K562 (cell line): Measurements from ENCODE around the gene ASB7. TPM values are rescaled to one million over a fixed set of nuclear protein-coding genes. Genes with fewer than 3 reads are reported as not detected.

Experiments
- ARHGAP35 ChIP-seq: fragments of 450-650 bp; IDR thresholded peaks from 2 replicates; pipeline ENCODE4 v1.6.1; 2018; ENCODE audit not compliant: partially characterized antibody
- ARNT ChIP-seq, 2 experiments: fragments of 450-650 bp; IDR thresholded peaks; 2 replicates each; pipeline ENCODE4 v1.6.1; 2016; ENCODE audit warnings: mild to moderate bottlenecking in 1 of 2
- CBX1 ChIP-seq: sonication (generic); IDR thresholded peaks from 2 replicates; pipeline ENCODE4 v1.6.1; 2016; ENCODE audit warnings: antibody characterized with exemption, low read depth, mild to moderate bottlenecking
- CCNT2 ChIP-seq: IDR thresholded peaks from 2 replicates; pipeline ENCODE4 v1.6.1; 2011; ENCODE audit warnings: borderline replicate concordance, low read depth, mild to moderate bottlenecking, moderate library complexity, mixed read lengths, low read length; ENCODE audit not compliant: insufficient read length; ENCODE audit errors: extremely low read depth
- CXXC5 ChIP-seq: fragments of 250-450 bp; sonication (Bioruptor Pico); IDR thresholded peaks from 2 replicates; pipeline ENCODE4 v1.8.0; 2022; ENCODE audit warnings: inconsistent platforms, mild to moderate bottlenecking, moderate library complexity
- ESRRA ChIP-seq: fragments of 450-650 bp; IDR thresholded peaks from 2 replicates; pipeline ENCODE4 v1.6.1; 2014; ENCODE audit warnings: low read depth, mild to moderate bottlenecking, moderate library complexity, borderline replicate concordance
- HNRNPH1 ChIP-seq: fragments of 200-400 bp; formaldehyde crosslinking; optimal IDR thresholded peaks from 2 replicates; pipeline ENCODE3; 2017; ENCODE audit warnings: low read depth, mild to moderate bottlenecking, low read length, moderate library complexity
- LEF1 ChIP-seq: fragments of 450-650 bp; IDR thresholded peaks from 2 replicates; pipeline ENCODE4 v1.6.1; 2016; ENCODE audit warnings: mild to moderate bottlenecking
- NCOA6 ChIP-seq: fragments of 450-650 bp; IDR thresholded peaks from 2 replicates; pipeline ENCODE4 v1.6.1; 2017; ENCODE audit warnings: mild to moderate bottlenecking
- NR4A1 ChIP-seq, 2 experiments: fragments of 250-450 bp in 1 of 2; fragments of 450-650 bp in 1 of 2; sonication (Bioruptor Pico) in 1 of 2; IDR thresholded peaks; 2 replicates each; pipeline versions ENCODE4 v1.4.0 to v1.6.1; 2016 to 2020; ENCODE audit warnings: mild to moderate bottlenecking in 2 of 2, missing compliant biosample characterization in 1 of 2, missing genetic modification characterization in 1 of 2, moderate library complexity in 1 of 2
- PTBP1 ChIP-seq: fragments of 200-400 bp; formaldehyde crosslinking; IDR thresholded peaks from 2 replicates; pipeline ENCODE4 v1.6.1; 2017; ENCODE audit warnings: low read depth, low read length
- RBM25 ChIP-seq: fragments of 200-400 bp; formaldehyde crosslinking; IDR thresholded peaks from 2 replicates; pipeline ENCODE4 v1.6.1; 2018; ENCODE audit warnings: low read length, low read depth, moderate library complexity; ENCODE audit not compliant: severe bottlenecking
- RNF2 ChIP-seq: sonication (generic); IDR thresholded peaks from 2 replicates; pipeline ENCODE4 v1.6.1; 2016
- SAFB ChIP-seq: fragments of 200-400 bp; formaldehyde crosslinking; IDR thresholded peaks from 2 replicates; pipeline ENCODE4 v1.6.1; 2017; ENCODE audit warnings: low read depth, low read length, borderline replicate concordance
- SMAD3 ChIP-seq: fragments of 450-650 bp; formaldehyde crosslinking; conservative IDR thresholded peaks from 2 replicates; pipeline ENCODE4 v1.4.0; 2020; ENCODE audit warnings: mild to moderate bottlenecking
- TEAD4 ChIP-seq, 2 experiments: sonication (generic) in 1 of 2; formaldehyde crosslinking in 1 of 2; IDR thresholded peaks; 2 replicates each; pipeline versions ENCODE4 v1.6.1 to v1.8.0; 2012 to 2022; ENCODE audit warnings: borderline replicate concordance in 1 of 2, inconsistent platforms in 1 of 2, low read length in 1 of 2, mild to moderate bottlenecking in 1 of 2, missing genetic modification reagents in 1 of 2
- TRIM28 ChIP-seq: fragments of 450-650 bp; IDR thresholded peaks from 2 replicates; pipeline ENCODE4 v1.6.1; 2017
- ZBTB43 ChIP-seq: sonication (generic); formaldehyde crosslinking; IDR thresholded peaks from 2 replicates; pipeline ENCODE4 v1.8.0; 2023; ENCODE audit warnings: mild to moderate bottlenecking, missing genetic modification reagents
- ZNF212 ChIP-seq: fragments of 450-650 bp; formaldehyde crosslinking; IDR thresholded peaks from 2 replicates; pipeline ENCODE4 v1.4.0; 2020; ENCODE audit warnings: mild to moderate bottlenecking
- ZNF695 ChIP-seq: fragments of 450-650 bp; formaldehyde crosslinking; IDR thresholded peaks from 2 replicates; pipeline ENCODE4 v1.4.0; 2020; ENCODE audit warnings: mild to moderate bottlenecking, moderate library complexity
- polyA plus RNA-seq, 8 experiments: library from polyadenylated mRNA; depleted of rRNA in 4 of 8; stranded (reverse) in 5 of 8; unstranded in 3 of 8; fragments of >200 nt; fragmentation: Nextera tagmentation in 2 of 8; fragmentation: Illumina TruSeq in 1 of 8; extraction: Ambion mirVana in 2 of 8; extraction: Trizol in 1 of 8; gene quantifications; 2 replicates each; pipeline versions ENCODE4 v1.2.1 to v1.2.3, GENCODE V29; 2011 to 2014; ENCODE audit warnings: inconsistent platforms in 1 of 8, missing spikeins in 1 of 8
- total RNA-seq, 7 experiments: library from RNA; depleted of rRNA in 6 of 7; stranded (reverse); fragments of >200 nt in 6 of 7; fragmentation: Illumina TruSeq in 2 of 7; extraction: Trizol in 2 of 7; gene quantifications; 2 replicates each; pipeline versions ENCODE4 v1.2.1 to v1.2.3, GENCODE V29; 2011 to 2021; ENCODE audit warnings: low replicate concordance in 1 of 7
- TF ChIP-seq, protein P1 (sequence below), 2 experiments: fragments of 450-650 bp in 1 of 2; IDR thresholded peaks; 2 replicates each; pipeline ENCODE4 v1.6.1; 2011 to 2017; ENCODE audit warnings: low read depth in 2 of 2, antibody characterized with exemption in 1 of 2, borderline replicate concordance in 1 of 2, low read length in 1 of 2, mild to moderate bottlenecking in 1 of 2, mixed read lengths in 1 of 2; ENCODE audit not compliant: control insufficient read depth in 1 of 2
- TF ChIP-seq, protein P2 (sequence below), 2 experiments: IDR thresholded peaks in 1 of 2; conservative IDR thresholded peaks in 1 of 2; 2 replicates each; pipeline ENCODE4 v1.6.1; 2016; ENCODE audit warnings: low read depth in 2 of 2, mild to moderate bottlenecking in 1 of 2, missing compliant biosample characterization in 1 of 2, missing genetic modification characterization in 1 of 2, moderate library complexity in 1 of 2

Gene ASB7
- total and polyA plus RNA-seq, 9 of the 15 experiments (the other 6 are each of a cell fraction or from before 2014, with no cell fraction given): 1.8 to 10.1 (median 6.8) TPM

DNA sequence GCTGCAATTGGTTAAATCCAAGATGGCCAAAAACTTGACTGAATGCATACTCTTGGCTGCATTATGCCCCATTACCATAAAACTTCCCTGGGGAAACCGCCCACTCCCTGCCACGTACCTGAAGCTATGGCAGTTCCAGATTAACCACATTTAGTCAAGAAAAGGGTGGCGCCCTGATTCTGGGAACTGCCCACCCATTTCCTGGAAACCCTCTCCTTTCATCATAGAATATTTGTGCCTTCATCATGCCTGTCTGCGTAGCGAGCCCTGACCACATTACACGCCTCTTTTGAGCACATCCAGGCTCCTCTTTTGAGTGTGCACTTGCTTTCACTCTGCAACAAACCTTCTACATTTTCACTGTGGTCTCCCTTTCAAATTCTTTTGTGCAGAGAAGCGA is 5.6 kb upstream of the ASB7 start (continued):
- TF ChIP-seq, protein P1, sequence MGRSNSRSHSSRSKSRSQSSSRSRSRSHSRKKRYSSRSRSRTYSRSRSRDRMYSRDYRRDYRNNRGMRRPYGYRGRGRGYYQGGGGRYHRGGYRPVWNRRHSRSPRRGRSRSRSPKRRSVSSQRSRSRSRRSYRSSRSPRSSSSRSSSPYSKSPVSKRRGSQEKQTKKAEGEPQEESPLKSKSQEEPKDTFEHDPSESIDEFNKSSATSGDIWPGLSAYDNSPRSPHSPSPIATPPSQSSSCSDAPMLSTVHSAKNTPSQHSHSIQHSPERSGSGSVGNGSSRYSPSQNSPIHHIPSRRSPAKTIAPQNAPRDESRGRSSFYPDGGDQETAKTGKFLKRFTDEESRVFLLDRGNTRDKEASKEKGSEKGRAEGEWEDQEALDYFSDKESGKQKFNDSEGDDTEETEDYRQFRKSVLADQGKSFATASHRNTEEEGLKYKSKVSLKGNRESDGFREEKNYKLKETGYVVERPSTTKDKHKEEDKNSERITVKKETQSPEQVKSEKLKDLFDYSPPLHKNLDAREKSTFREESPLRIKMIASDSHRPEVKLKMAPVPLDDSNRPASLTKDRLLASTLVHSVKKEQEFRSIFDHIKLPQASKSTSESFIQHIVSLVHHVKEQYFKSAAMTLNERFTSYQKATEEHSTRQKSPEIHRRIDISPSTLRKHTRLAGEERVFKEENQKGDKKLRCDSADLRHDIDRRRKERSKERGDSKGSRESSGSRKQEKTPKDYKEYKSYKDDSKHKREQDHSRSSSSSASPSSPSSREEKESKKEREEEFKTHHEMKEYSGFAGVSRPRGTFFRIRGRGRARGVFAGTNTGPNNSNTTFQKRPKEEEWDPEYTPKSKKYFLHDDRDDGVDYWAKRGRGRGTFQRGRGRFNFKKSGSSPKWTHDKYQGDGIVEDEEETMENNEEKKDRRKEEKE (IDR thresholded peaks at IDR 0.05; ENCODE audit: borderline replicate concordance in 1 of 2, control insufficient read depth in 1 of 2, low read depth in 2 of 2, low read length in 1 of 2): 0 out of 4 replicates have a peak, but pooled peaks of 1 of the 2 experiments have one; percentile 23
- TF ChIP-seq TEAD4 (IDR thresholded peaks at IDR 0.05; ENCODE audit: low read length) (peak; percentile 65), TEAD4 (CRISPR knock-in tag; IDR thresholded peaks at IDR 0.05; ENCODE audit: borderline replicate concordance) (no peak), SAFB (no peak), RBM25 (no peak), TRIM28 (no peak), ZBTB43 (CRISPR knock-in tag) (no peak), RNF2 (no peak), PTBP1 (no peak), ZNF212 (CRISPR knock-in tag) (no peak), ESRRA (peak; percentile 76; the same call in 1 of the 2 replicates), HNRNPH1 (no peak), ZNF695 (no peak), NR4A1 (CRISPR knock-in tag; IDR thresholded peaks at IDR 0.05) (no peak), NR4A1 (tag; IDR thresholded peaks at IDR 0.05) (no peak), SMAD3 (CRISPR knock-in tag) (no peak), CCNT2 (no peak), ARHGAP35 (no peak), ARNT (IDR thresholded peaks at IDR 0.05) (peak; percentile 31 to 79; a peak in 2 of 4 replicates), LEF1 (peak; percentile 80), NCOA6 (peak; percentile 81), CXXC5 (CRISPR knock-in tag) (peak; percentile 79), CBX1 (no peak)
- TF ChIP-seq, protein P2, sequence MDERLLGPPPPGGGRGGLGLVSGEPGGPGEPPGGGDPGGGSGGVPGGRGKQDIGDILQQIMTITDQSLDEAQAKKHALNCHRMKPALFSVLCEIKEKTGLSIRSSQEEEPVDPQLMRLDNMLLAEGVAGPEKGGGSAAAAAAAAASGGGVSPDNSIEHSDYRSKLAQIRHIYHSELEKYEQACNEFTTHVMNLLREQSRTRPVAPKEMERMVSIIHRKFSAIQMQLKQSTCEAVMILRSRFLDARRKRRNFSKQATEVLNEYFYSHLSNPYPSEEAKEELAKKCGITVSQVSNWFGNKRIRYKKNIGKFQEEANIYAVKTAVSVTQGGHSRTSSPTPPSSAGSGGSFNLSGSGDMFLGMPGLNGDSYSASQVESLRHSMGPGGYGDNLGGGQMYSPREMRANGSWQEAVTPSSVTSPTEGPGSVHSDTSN (CRISPR knock-in tag; IDR thresholded peaks at IDR 0.05; ENCODE audit: low read depth): no peak
- TF ChIP-seq, protein P2 (tag; conservative IDR thresholded peaks at IDR 0.05; ENCODE audit: low read depth): 0 out of 2 replicates have a peak, but pooled peaks have one; percentile 24
